Right hindlimb (tissue), 1 donor: Measurements from ENCODE around the gene PVALEF.

Experiments
- DNase-seq: peaks from one replicate; pipeline ENCODE4 v3.0.0-alpha.2; 2018

The PVALEF gene

GRCh38 chr17:81163703-81164370 is 1.5 kb upstream of the PVALEF start:
- DNase-seq: peak; percentile 19

- DNase-seq: peak; percentile 85
Observed at GRCh38 chr17:81164371-81165245, 699 bp upstream of the PVALEF start.

- no peak for DNase-seq
Observed at GRCh38 chr17:81166033-81166492, 756 bp downstream of the PVALEF start, which contains the start of gene AATK. AATK (minus strand) TSS chr17:81166221; CDS start chr17:81165992, 229 bp downstream.

- no peak for DNase-seq
Observed at GRCh38 chr17:81167194-81167524, 1.9 kb downstream of the PVALEF start.

GRCh38 chr17:81167638-81168037 is 2.3 kb downstream of the PVALEF start:
- no peak for DNase-seq

GRCh38 chr17:81169870-81170309 is 4.6 kb downstream of the PVALEF start:
- DNase-seq: no peak

GRCh38 chr17:81170727-81171494 is 5.6 kb downstream of the PVALEF start:
- peak; percentile 72 for DNase-seq

- DNase-seq: no peak
Observed at GRCh38 chr17:81171941-81172340, 6.6 kb downstream of the PVALEF start.

GRCh38 chr17:81173052-81173761 is 7.9 kb downstream of the PVALEF start:
- no peak for DNase-seq

GRCh38 chr17:81173762-81174155 is 8.5 kb downstream of the PVALEF start:
- no peak for DNase-seq

GRCh38 chr17:81176666-81177065 is 11.4 kb downstream of the PVALEF start:
- no peak for DNase-seq

- no peak for DNase-seq
Observed at GRCh38 chr17:81178136-81179091, 13.1 kb downstream of the PVALEF start.

- DNase-seq: no peak
Observed at GRCh38 chr17:81179220-81179619, 13.9 kb downstream of the PVALEF start.

GRCh38 chr17:81179861-81180260 is 14.6 kb downstream of the PVALEF start:
- DNase-seq: peak; percentile 63

GRCh38 chr17:81180836-81181810 is 15.8 kb downstream of the PVALEF start:
- no peak for DNase-seq

GRCh38 chr17:81181811-81182185 is 16.5 kb downstream of the PVALEF start:
- DNase-seq: no peak

GRCh38 chr17:81182596-81182995 is 17.3 kb downstream of the PVALEF start:
- DNase-seq: no peak

- DNase-seq: no peak
Observed at GRCh38 chr17:81183316-81183715, 18.0 kb downstream of the PVALEF start.

- no peak for DNase-seq
Observed at GRCh38 chr17:81183807-81184206, 18.5 kb downstream of the PVALEF start.

GRCh38 chr17:81184555-81184954 is 19.2 kb downstream of the PVALEF start:
- DNase-seq: peak; percentile 55
